GM12864 (cell line): ENCODE data around the gene DAB1.
"Not testable (repeated sequence)": the region's sequence is repeated elsewhere in the genome, so short reads cannot be mapped to it uniquely, and the experiment has no call there.

Experiments used
- DNase-seq: peaks from one replicate; pipeline ENCODE4 v3.0.0-alpha.2; 2011; ENCODE audit warnings: low read depth
- H3K4me3 ChIP-seq: 2 replicates; pipeline ENCODE4 v1.5.1; 2011; ENCODE audit warnings: mild to moderate bottlenecking, low read depth, low read length, control low read depth
- TF ChIP-seq, protein P1 (sequence below): IDR thresholded peaks from 2 replicates; pipeline ENCODE4 v1.5.1; 2011; ENCODE audit warnings: low read depth, mild to moderate bottlenecking, moderate library complexity, low read length, control low read depth, inconsistent platforms; ENCODE audit errors: missing control alignments

The DAB1 gene

DNA sequence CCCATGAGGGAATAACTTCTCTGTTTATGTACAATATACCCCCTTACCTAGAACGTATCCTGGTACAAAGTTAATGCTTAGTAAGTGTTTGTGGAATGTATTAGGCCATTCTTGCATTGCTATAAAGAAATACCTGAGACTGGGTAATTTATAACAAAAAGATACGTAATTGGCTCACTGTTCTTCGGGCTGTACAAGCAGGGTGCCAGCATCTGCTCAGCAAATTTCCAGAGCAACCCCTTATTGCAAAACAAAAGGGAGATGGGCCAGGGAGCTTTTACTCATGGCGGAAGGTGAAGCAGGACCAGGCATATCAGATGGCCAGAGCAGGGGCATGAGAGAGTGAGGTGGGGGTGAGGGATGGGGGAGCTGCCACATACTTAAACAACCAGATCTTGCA, 334.6 kb downstream of the DAB1 start:
- TF ChIP-seq, protein P1, sequence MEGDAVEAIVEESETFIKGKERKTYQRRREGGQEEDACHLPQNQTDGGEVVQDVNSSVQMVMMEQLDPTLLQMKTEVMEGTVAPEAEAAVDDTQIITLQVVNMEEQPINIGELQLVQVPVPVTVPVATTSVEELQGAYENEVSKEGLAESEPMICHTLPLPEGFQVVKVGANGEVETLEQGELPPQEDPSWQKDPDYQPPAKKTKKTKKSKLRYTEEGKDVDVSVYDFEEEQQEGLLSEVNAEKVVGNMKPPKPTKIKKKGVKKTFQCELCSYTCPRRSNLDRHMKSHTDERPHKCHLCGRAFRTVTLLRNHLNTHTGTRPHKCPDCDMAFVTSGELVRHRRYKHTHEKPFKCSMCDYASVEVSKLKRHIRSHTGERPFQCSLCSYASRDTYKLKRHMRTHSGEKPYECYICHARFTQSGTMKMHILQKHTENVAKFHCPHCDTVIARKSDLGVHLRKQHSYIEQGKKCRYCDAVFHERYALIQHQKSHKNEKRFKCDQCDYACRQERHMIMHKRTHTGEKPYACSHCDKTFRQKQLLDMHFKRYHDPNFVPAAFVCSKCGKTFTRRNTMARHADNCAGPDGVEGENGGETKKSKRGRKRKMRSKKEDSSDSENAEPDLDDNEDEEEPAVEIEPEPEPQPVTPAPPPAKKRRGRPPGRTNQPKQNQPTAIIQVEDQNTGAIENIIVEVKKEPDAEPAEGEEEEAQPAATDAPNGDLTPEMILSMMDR, result no peak
- DNase-seq, result no peak
- H3K4me3 ChIP-seq, result no peak overlapping the region

DNA sequence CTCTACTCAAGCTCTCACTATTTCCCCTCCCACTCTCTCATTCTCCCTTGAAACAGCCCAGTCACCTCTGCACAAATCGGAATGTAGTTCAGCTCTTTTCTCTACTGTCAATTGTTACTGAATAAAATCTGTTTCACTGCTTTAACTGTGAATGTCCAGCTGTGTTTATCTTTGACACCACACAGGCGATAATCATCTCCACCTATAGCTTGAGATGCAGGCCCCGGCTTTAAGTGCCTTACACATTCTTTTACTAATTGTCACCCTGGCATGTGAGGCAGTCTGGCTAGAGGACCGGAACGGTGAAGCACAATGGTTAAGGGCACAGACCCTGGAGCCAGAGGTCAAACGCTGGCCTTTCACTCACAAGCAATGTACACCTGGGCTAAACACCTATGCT, 335.2 kb downstream of the DAB1 start:
- DNase-seq, result no peak
- TF ChIP-seq, protein P1, result no peak
- no peak overlapping the region for H3K4me3 ChIP-seq

DNA sequence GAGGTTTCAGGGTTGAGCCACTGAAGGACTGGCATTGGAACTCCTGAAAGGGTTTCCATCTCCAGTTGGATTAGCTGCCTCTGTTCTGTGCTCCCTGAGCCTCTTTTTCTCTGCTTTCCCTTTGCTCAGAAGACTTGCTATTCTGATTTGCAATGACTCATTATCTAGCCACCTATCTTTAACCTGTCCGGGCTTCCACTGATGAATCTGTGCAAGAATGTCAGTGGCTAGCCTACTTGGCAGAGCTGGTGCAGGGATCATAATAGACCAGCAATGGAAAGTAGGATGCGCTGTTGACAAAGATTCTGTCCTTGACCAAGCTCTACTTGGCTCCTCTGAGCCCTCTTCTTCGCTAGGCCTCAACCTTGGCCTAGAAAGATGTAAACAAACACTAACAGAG, 336.2 kb downstream of the DAB1 start:
- not testable (repeated sequence) for H3K4me3 ChIP-seq, DNase-seq

DNA sequence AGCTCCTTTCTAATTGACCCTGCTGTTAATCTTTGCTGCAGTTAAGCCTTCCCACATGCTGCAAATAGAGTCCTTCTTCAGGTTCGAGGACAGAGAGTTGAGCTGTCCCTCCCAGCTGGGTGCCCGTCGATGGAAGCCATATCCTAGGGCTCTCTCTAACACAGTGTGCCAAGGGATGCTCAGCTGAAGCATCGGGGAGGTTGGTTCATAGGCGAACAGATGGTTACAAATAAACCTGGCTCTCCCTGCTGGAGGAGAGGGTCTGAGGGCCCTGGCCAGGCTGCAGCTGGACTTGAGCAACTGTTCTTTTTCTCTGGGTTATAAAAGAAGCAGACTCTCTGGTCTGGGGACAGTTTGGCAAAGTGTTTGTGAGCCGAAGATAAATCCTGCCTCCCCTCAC, 337.7 kb downstream of the DAB1 start:
- H3K4me3 ChIP-seq, result no peak overlapping the region
- TF ChIP-seq, protein P1, result no peak
- no peak for DNase-seq

DNA sequence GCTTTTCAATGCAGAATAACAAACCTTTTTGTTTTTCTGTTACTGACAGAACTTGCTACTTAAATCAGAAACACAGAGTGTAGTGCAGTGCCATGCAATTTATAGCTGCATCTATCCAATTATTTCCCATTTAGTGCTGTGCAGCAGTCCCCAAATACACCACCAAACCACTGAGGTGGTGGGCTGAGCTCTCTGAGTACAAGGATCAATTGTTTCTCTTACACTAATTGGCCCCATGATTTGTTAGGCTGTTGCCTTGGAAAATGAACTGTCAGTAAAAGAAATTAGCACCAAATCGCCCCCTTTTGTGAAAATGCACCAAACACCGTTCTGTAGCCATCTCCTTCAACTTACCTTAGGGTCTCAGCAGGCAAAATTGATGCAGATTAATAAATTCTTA, 339.2 kb downstream of the DAB1 start:
- DNase-seq, result no peak
- TF ChIP-seq, protein P1, result no peak
- no peak overlapping the region for H3K4me3 ChIP-seq

DNA sequence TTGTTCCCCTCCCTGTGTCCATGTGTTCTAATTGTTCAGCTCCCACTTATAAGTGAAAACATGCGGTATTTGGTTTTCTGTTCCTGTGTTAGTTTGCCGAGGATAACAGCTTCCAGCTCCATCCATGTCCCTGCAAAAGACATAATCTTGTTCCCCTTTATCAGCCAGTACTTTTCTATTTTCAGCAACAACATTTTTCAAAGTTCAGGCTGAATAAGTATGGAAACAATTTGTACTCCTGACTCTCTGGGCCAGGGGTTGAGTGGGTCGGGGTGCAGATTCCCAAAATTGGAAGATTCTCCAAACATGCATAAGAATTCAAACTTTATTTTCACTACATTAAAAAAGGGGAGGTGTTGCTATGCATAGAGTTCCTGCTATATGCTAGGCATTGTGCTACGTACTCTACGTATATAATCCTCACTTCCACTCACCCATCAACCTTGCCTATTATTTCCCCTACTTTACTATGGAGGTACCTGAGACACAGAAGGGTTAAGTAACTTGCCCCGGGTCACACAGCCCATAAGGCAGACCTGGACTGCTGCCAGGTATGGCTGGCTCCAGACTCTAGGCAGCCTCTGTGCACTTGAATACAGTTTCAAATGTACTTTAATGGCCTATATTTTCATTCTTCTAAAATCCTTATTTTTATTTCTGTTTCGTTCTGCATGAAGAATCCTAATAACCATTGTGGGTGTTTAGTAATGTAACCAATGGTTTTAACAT, 341.0 kb downstream of the DAB1 start:
- no peak overlapping the region for H3K4me3 ChIP-seq
- TF ChIP-seq, protein P1, result no peak
- DNase-seq, result no peak

DNA sequence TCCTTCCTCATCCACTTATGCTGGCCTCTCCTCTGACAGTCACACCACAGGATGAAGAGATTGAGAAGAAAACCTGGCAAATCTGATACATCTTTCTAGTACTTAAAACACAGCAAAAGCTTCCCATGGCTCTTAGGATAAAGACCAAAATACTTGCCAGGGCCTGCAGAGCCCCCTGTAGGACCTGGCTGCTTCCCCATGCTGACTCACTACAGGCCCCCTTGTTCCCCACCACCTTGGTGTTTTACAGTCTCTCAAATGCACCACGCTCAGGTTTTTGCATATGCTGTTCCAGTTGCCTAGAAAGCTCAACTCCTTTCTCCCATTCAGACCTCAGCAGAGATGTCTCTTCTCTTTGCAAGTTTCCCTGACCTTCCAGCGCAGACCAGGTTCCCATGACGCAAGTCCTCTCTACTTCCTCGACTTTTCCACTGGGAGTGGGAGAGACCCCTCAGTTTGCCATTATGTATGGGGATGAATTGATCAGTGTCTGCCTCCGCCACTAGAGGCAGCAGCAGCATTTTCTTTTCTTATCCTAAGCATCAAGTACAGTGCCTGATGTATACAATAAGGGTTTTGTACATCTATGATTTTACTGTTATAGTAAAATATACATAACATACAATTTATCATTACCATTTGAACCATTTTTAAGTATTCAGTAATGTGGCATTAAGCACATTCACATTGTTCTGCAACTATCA, 344.3 kb downstream of the DAB1 start:
- TF ChIP-seq, protein P1, result peak; percentile 49
- H3K4me3 ChIP-seq, result no peak overlapping the region
- no peak for DNase-seq
